MM.1S (cell line): ENCODE measurements around the gene GJA5.

Source experiments
- CTCF ChIP-seq: fragments of 300-600 bp; sonication (generic); IDR thresholded peaks from 2 replicates; pipeline ENCODE4 v1.5.1; 2016; ENCODE audit warnings: antibody characterized with exemption, low read length, mixed read lengths
- EZH2 ChIP-seq: fragments of 300-600 bp; sonication (generic); optimal IDR thresholded peaks from 2 replicates; pipeline ENCODE3; 2017; ENCODE audit warnings: low read depth, mild to moderate bottlenecking, antibody characterized with exemption, low read length, mixed read lengths
- EZH2phosphoT487 ChIP-seq: fragments of 300-600 bp; sonication (generic); IDR thresholded peaks from 2 replicates; pipeline ENCODE4 v1.6.1; 2018; ENCODE audit warnings: antibody characterized with exemption, low read length

GRCh38 chr1:147741065-147741464 is 19.3 kb downstream of the GJA5 start:
- TF ChIP-seq CTCF (no peak), EZH2 (no peak), EZH2phosphoT487 (no peak)
